ENCODE results near the gene CSPG4. TPM values are rescaled to one million over a fixed set of nuclear protein-coding genes. Genes with fewer than 3 reads are reported as not detected.
"Not testable (repeated sequence)": the region's sequence is repeated elsewhere in the genome, so short reads cannot be mapped to it uniquely, and the experiment has no call there.

CSPG4 gene
- polyA plus RNA-seq, 2 donors = 3.0 to 4.0 TPM

- Histone ChIP-seq H3K4me1 (ENCODE audit: control insufficient read depth in 2 of 2, insufficient read depth in 2 of 2, low read length in 1 of 2) (peaks cover 7 to 24% of the 10 kb centered on the region in 2 donors), H3K27ac (ENCODE audit: low read depth in 2 of 2, low read length in 1 of 2) (peak overlapping the region in 1 of 2 donors; percentile 73)
- H3K4me3 ChIP-seq (ENCODE audit: low read depth in 1 of 2, low read length in 2 of 2); H3K9me3 ChIP-seq (ENCODE audit: control insufficient read depth in 2 of 2, insufficient read depth in 1 of 2, low read depth in 1 of 2, low read length in 1 of 2); H3K27me3 ChIP-seq (ENCODE audit: control insufficient read depth in 1 of 2, insufficient read depth in 2 of 2, low read length in 2 of 2); H3K36me3 ChIP-seq (ENCODE audit: control insufficient read depth in 2 of 2, insufficient read depth in 2 of 2, low read length in 1 of 2): not testable (repeated sequence)
- 77 to 84% methylated on average over 10 to 11 of the region's 15 CpGs for WGBS, 2 donors
Observed at GRCh38 chr15:75693028-75693427, 19.6 kb downstream of the CSPG4 start.

DNA sequence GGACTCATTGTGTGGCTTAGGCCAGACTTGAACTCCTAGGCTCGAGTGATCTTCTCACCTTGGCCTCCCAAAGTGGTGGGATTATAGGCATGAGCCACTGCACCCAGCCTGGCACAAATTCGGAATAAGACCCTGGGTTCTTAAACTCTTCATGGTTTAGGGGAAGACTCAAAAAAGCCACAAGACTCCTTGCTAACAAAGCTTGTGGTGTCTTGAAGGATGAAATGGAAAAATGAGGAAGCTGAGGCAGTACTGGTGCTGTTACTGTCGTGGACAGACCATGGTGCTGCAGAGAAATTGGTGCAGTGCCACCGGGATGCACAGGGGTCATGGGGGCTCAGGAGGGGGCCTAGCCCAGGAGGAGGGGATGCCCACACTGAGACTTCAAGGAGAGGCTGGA lies 20.3 kb downstream of the CSPG4 start:
- not testable (repeated sequence) for H3K4me3 ChIP-seq (ENCODE audit: low read depth in 1 of 2, low read length in 2 of 2); H3K27ac ChIP-seq (ENCODE audit: low read depth in 2 of 2, low read length in 1 of 2); H3K9me3 ChIP-seq (ENCODE audit: control insufficient read depth in 2 of 2, insufficient read depth in 1 of 2, low read depth in 1 of 2, low read length in 1 of 2); H3K36me3 ChIP-seq (ENCODE audit: control insufficient read depth in 2 of 2, insufficient read depth in 2 of 2, low read length in 1 of 2); H3K27me3 ChIP-seq (ENCODE audit: control insufficient read depth in 1 of 2, insufficient read depth in 2 of 2, low read length in 2 of 2)
- 73 to 76% methylated on average over 4 of the region's 4 CpGs for WGBS, 2 donors
- peaks cover 7 to 24% of the 10 kb centered on the region in 2 donors for H3K4me1 ChIP-seq (ENCODE audit: control insufficient read depth in 2 of 2, insufficient read depth in 2 of 2, low read length in 1 of 2)

GRCh38 chr15:75689429-75689828 lies 23.2 kb downstream of the CSPG4 start:
- WGBS, 2 donors = 90 to 91% methylated on average over 20 of the region's 20 CpGs
- not testable (repeated sequence) for H3K9me3 ChIP-seq (ENCODE audit: control insufficient read depth in 2 of 2, insufficient read depth in 1 of 2, low read depth in 1 of 2, low read length in 1 of 2); H3K4me3 ChIP-seq (ENCODE audit: low read depth in 1 of 2, low read length in 2 of 2); H3K36me3 ChIP-seq (ENCODE audit: control insufficient read depth in 2 of 2, insufficient read depth in 2 of 2, low read length in 1 of 2); H3K27ac ChIP-seq (ENCODE audit: low read depth in 2 of 2, low read length in 1 of 2); H3K4me1 ChIP-seq (ENCODE audit: control insufficient read depth in 2 of 2, insufficient read depth in 2 of 2, low read length in 1 of 2); H3K27me3 ChIP-seq (ENCODE audit: control insufficient read depth in 1 of 2, insufficient read depth in 2 of 2, low read length in 2 of 2)

- no peaks in the 10 kb centered on the region for H3K36me3 ChIP-seq (ENCODE audit: control insufficient read depth in 2 of 2, insufficient read depth in 2 of 2, low read length in 1 of 2)
- H3K27me3 ChIP-seq (ENCODE audit: control insufficient read depth in 1 of 2, insufficient read depth in 2 of 2, low read length in 2 of 2) = no peaks in the 10 kb centered on the region
- no peak overlapping the region for H3K27ac ChIP-seq (ENCODE audit: low read depth in 2 of 2, low read length in 1 of 2)
- H3K4me3 ChIP-seq (ENCODE audit: low read depth in 1 of 2, low read length in 2 of 2) = no peak overlapping the region
- 94 to 95% methylated on average over 26 of the region's 26 CpGs for WGBS, 2 donors
- no peaks in the 10 kb centered on the region for H3K9me3 ChIP-seq (ENCODE audit: control insufficient read depth in 2 of 2, insufficient read depth in 1 of 2, low read depth in 1 of 2, low read length in 1 of 2)
- H3K4me1 ChIP-seq (ENCODE audit: control insufficient read depth in 2 of 2, insufficient read depth in 2 of 2, low read length in 1 of 2) = peaks cover 2 to 7% of the 10 kb centered on the region in 2 donors
Observed at GRCh38 chr15:75688831-75689230, 23.8 kb downstream of the CSPG4 start.

DNA sequence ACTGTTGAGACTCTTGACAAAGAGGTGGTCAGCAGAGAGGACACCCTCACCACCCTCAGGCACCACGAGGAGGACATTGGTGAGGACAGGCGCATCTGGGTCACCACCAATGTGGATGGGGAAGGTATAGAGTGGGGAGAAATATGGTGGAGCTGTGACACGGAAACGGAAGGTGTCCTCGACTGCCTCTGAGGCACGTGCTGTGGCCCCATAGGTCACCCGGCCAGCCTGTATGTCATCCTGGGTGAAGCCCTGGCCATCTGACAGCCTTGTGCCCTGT lies 24.4 kb downstream of the CSPG4 start:
- Histone ChIP-seq H3K36me3 (ENCODE audit: control insufficient read depth in 2 of 2, insufficient read depth in 2 of 2, low read length in 1 of 2) (no peaks in the 10 kb centered on the region), H3K4me3 (ENCODE audit: low read depth in 1 of 2, low read length in 2 of 2) (no peak overlapping the region), H3K4me1 (ENCODE audit: control insufficient read depth in 2 of 2, insufficient read depth in 2 of 2, low read length in 1 of 2) (peaks cover 0 to under 1% of the 10 kb centered on the region in 2 donors), H3K27me3 (ENCODE audit: control insufficient read depth in 1 of 2, insufficient read depth in 2 of 2, low read length in 2 of 2) (no peaks in the 10 kb centered on the region), H3K9me3 (ENCODE audit: control insufficient read depth in 2 of 2, insufficient read depth in 1 of 2, low read depth in 1 of 2, low read length in 1 of 2) (no peaks in the 10 kb centered on the region), H3K27ac (ENCODE audit: low read depth in 2 of 2, low read length in 1 of 2) (no peak overlapping the region)
- WGBS, 2 donors = 91 to 92% methylated on average over 7 of the region's 7 CpGs

DNA sequence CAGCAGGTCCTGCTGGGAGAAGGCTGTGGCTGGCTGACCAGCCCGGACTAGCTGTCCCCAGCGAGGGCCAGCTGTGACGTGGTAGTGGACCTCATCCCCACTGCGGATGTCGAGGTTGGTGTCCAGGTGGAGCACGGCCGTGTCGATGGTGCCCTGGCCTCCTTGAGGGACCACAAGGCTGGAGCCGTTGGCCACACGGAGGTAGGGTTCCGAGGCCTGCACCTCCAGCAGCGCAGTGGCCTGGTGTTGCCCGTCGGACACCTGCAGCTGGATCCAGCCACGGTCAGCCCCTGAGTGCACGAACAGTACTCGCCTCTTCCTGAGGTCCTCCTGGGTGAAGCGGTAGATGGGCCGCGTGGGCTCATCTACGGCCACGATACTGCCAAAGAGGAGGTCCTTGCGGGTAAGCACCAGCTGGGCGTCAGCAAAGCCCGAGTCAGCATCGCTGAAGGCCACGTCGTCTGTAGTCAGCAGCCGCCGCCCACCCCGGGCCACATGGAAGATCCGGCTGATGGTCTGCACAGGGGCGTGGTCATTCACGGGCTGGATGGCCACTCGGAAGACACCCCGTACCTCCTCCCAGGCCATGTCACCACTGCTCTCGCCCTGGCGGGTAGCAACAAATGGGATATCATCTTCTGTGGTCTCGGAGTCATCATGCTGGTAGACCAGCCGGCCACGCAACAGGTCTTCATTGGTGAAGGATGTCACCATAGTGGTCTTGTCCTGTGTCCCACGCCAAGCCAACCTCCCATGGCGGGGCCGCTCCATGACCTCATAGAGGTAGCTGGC lies 25.0 kb downstream of the CSPG4 start:
- 88 to 90% methylated on average over 44 of the region's 44 CpGs for WGBS, 2 donors
- H3K36me3 ChIP-seq (ENCODE audit: control insufficient read depth in 2 of 2, insufficient read depth in 2 of 2, low read length in 1 of 2) = no peaks in the 10 kb centered on the region
- H3K4me1 ChIP-seq (ENCODE audit: control insufficient read depth in 2 of 2, insufficient read depth in 2 of 2, low read length in 1 of 2) = no peaks in the 10 kb centered on the region
- H3K27ac ChIP-seq (ENCODE audit: low read depth in 2 of 2, low read length in 1 of 2) = no peak overlapping the region
- no peak overlapping the region for H3K4me3 ChIP-seq (ENCODE audit: low read depth in 1 of 2, low read length in 2 of 2)
- no peaks in the 10 kb centered on the region for H3K27me3 ChIP-seq (ENCODE audit: control insufficient read depth in 1 of 2, insufficient read depth in 2 of 2, low read length in 2 of 2)
- no peaks in the 10 kb centered on the region for H3K9me3 ChIP-seq (ENCODE audit: control insufficient read depth in 2 of 2, insufficient read depth in 1 of 2, low read depth in 1 of 2, low read length in 1 of 2)

- 31 to 32% methylated on average over 14 of the region's 14 CpGs for WGBS, 2 donors
Observed at GRCh38 chr15:75686212-75686642, 26.4 kb downstream of the CSPG4 start.

GRCh38 chr15:75685195-75685594 lies 27.5 kb downstream of the CSPG4 start:
- Histone ChIP-seq H3K27me3 (ENCODE audit: control insufficient read depth in 1 of 2, insufficient read depth in 2 of 2, low read length in 2 of 2) (no peaks in the 10 kb centered on the region), H3K27ac (ENCODE audit: low read depth in 2 of 2, low read length in 1 of 2) (no peak overlapping the region), H3K4me3 (ENCODE audit: low read depth in 1 of 2, low read length in 2 of 2) (no peak overlapping the region), H3K36me3 (ENCODE audit: control insufficient read depth in 2 of 2, insufficient read depth in 2 of 2, low read length in 1 of 2) (no peaks in the 10 kb centered on the region), H3K4me1 (ENCODE audit: control insufficient read depth in 2 of 2, insufficient read depth in 2 of 2, low read length in 1 of 2) (no peaks in the 10 kb centered on the region), H3K9me3 (ENCODE audit: control insufficient read depth in 2 of 2, insufficient read depth in 1 of 2, low read depth in 1 of 2, low read length in 1 of 2) (no peaks in the 10 kb centered on the region)
- 74 to 78% methylated on average over 12 of the region's 12 CpGs for WGBS, 2 donors

More at GRCh38 chr15:75686212-75686642, 26.4 kb downstream of the CSPG4 start:
- not testable (repeated sequence) for H3K27me3 ChIP-seq (ENCODE audit: control insufficient read depth in 1 of 2, insufficient read depth in 2 of 2, low read length in 2 of 2); H3K9me3 ChIP-seq (ENCODE audit: control insufficient read depth in 2 of 2, insufficient read depth in 1 of 2, low read depth in 1 of 2, low read length in 1 of 2); H3K4me1 ChIP-seq (ENCODE audit: control insufficient read depth in 2 of 2, insufficient read depth in 2 of 2, low read length in 1 of 2); H3K4me3 ChIP-seq (ENCODE audit: low read depth in 1 of 2, low read length in 2 of 2); H3K27ac ChIP-seq (ENCODE audit: low read depth in 2 of 2, low read length in 1 of 2); H3K36me3 ChIP-seq (ENCODE audit: control insufficient read depth in 2 of 2, insufficient read depth in 2 of 2, low read length in 1 of 2)

DNA sequence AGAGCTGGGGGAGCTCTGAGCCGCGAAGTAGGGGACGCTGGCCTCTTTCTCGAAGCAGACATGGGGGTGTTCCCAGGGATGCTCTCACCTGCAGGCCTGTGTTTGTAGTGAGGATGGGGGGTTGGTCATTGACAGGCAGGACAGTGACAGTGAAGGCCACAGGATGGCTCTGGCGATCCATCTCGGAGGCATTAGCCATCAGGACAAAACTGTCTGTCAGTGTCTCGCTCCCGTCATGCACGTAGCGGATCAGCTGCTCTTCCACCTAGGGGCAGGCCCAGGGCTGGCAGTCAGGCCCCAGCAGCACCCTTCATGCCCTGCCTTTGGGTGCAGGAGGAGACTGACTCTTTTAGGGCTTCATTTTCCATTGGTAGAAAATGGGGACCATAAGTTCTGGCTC lies 28.0 kb downstream of the CSPG4 start:
- Histone ChIP-seq H3K9me3 (ENCODE audit: control insufficient read depth in 2 of 2, insufficient read depth in 1 of 2, low read depth in 1 of 2, low read length in 1 of 2) (no peaks in the 10 kb centered on the region), H3K27ac (ENCODE audit: low read depth in 2 of 2, low read length in 1 of 2) (no peak overlapping the region), H3K4me3 (ENCODE audit: low read depth in 1 of 2, low read length in 2 of 2) (no peak overlapping the region), H3K27me3 (ENCODE audit: control insufficient read depth in 1 of 2, insufficient read depth in 2 of 2, low read length in 2 of 2) (no peaks in the 10 kb centered on the region), H3K4me1 (ENCODE audit: control insufficient read depth in 2 of 2, insufficient read depth in 2 of 2, low read length in 1 of 2) (no peaks in the 10 kb centered on the region), H3K36me3 (ENCODE audit: control insufficient read depth in 2 of 2, insufficient read depth in 2 of 2, low read length in 1 of 2) (no peaks in the 10 kb centered on the region)
- 86% methylated on average over 10 of the region's 10 CpGs for WGBS, 2 donors

DNA sequence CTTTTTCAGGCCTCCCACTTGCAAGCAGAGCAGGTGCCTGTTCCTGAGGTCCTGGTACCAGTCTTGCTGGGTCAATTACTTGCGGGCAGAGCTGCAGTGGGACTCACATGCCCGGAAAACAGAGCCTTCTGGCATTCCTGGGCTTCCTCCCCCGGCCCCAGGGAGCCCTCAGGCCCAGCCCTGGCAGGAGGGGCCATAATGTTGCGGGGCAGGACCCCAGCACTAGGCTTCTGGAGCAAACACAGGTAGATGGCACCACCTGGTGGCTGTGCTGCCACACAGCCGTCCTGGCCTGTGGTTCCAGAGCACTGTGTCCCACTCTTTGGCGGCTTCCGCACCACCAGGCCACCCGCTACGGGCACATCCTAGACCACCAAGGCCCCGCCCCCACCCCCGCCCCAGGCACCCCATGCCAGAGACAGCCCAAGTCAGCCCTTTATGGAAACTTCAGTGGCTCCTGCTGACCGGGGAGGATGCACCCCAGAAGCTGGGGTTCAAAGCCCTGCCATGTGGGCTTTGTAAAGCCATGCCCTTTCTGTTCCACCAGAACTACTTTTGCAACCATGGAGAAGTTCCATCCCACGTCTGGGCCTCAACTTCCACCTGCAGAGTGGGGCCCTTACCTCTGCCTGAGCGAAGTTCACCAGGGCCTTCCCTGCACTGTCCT lies 28.9 kb downstream of the CSPG4 start:
- H3K27ac ChIP-seq (ENCODE audit: low read depth in 2 of 2, low read length in 1 of 2); H3K9me3 ChIP-seq (ENCODE audit: control insufficient read depth in 2 of 2, insufficient read depth in 1 of 2, low read depth in 1 of 2, low read length in 1 of 2); H3K4me3 ChIP-seq (ENCODE audit: low read depth in 1 of 2, low read length in 2 of 2); H3K27me3 ChIP-seq (ENCODE audit: control insufficient read depth in 1 of 2, insufficient read depth in 2 of 2, low read length in 2 of 2); H3K4me1 ChIP-seq (ENCODE audit: control insufficient read depth in 2 of 2, insufficient read depth in 2 of 2, low read length in 1 of 2); H3K36me3 ChIP-seq (ENCODE audit: control insufficient read depth in 2 of 2, insufficient read depth in 2 of 2, low read length in 1 of 2): not testable (repeated sequence)
- WGBS, 2 donors = 17 to 18% methylated on average over 14 of the region's 14 CpGs

Data from esophagus (tissue), 2 donors.